ENCODE results near the gene ARFIP1.
"Not testable (repeated sequence)": the region's sequence is repeated elsewhere in the genome, so short reads cannot be mapped to it uniquely, and the experiment has no call there.

The ARFIP1 gene

DNA sequence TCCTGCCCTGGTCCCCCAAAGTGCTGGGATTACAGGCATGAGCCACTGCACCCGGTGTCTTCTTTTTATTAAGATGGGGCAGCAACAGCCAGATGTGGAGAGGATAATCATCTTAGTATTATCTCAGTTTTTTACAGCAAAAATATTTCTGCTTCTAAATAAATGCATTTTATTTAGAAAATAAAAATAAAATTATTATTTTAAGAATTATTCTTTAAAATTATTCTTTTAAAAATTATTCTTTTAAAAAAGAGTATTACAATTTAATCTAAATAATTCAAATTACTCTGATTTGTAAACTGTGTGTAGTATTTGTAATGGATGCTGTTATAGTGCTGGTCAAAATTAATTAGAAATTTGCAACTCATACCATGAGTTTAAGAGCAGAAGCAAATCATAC lies 67.6 kb downstream of the ARFIP1 start:
- DNase-seq (ENCODE audit: low spot score) = no peak

- no peak for DNase-seq (ENCODE audit: low spot score)
Observed at GRCh38 chr4:152848508-152848907, 68.8 kb downstream of the ARFIP1 start.

- no peak for DNase-seq (ENCODE audit: low spot score)
Observed at GRCh38 chr4:152849350-152849749, 69.6 kb downstream of the ARFIP1 start.

DNA sequence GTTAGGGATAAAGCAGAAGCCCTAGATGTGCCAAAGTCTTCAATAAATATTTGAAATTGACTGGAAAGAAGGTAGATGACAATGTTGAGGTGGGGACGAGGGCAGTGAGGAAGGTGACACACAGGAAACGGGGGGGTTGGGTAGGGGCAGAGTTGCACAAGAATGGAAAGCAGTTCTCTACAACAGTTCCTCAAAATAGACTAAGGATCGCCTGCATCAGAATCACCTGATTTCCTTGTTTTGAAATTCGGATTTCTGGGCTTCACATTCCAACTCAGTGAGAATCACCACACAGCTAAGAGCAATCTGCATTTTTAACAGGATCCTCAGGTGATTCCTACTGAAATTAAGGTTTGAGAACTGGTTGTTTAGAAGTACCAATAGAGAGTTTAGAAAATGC lies 70.6 kb downstream of the ARFIP1 start:
- no peak for DNase-seq (ENCODE audit: low spot score)

- no peak for DNase-seq (ENCODE audit: low spot score)
Observed at GRCh38 chr4:152851226-152851625, 71.5 kb downstream of the ARFIP1 start.

DNA sequence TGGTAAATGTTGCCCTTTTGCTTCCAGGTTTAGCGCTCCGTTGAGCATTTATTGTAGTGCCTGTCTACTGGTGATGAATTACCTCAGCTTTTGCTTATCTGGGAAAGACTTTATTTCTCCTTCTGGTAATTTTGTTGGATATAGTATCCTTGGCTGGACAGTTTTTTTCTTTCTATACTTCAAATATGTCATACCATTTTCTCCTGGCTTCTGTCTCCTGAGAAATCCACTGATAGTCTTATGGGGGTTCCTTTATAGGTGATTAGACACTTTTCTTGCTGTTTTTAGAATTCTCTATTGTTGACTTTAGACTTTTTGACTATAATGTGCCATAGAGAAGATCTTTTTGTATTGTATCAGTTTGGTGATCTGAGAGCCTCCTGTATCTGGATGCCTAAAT lies 73.5 kb downstream of the ARFIP1 start:
- no peak for DNase-seq (ENCODE audit: low spot score)

DNA sequence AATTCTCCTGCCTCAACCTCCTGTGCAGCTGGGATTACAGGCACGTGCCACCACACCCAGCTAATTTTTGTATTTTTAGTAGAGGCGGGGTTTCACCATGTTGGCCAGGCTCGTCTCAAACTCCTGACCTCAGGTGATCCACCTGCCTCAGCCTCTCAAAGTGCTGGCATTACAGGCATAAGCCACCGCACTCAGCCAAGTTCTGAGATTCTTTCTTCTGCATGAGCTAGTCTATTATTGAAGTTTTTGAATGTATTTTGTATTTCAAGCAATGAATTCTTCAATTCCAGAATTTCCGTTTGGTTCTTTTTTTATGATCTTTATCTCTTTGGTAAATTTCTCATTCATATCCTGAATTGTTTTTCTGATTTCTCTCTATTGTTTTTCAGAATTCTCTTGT lies 74.3 kb downstream of the ARFIP1 start:
- DNase-seq (ENCODE audit: low spot score) = not testable (repeated sequence)

DNA sequence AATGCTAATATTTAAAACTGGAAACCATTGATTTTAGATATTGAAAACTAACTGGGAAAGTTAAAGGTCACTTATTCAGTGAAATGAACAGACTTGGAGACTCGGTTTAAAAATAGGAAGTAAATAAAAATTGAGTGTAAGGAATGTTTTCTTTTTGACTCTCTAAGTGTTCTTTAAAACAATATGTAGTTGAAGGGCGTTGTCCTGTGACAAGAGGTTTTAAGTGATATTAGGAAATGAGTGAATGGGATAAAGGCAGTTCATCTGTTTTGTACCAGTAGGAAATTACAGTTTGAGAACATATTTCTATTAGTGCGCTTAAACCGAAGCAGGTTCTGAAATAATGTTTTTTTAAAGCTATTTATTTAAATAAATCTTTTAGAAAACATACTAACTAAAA lies 77.2 kb downstream of the ARFIP1 start:
- DNase-seq (ENCODE audit: low spot score) = no peak

- DNase-seq (ENCODE audit: low spot score) = no peak
Observed at GRCh38 chr4:152858934-152859333, 79.2 kb downstream of the ARFIP1 start.

GRCh38 chr4:152860046-152860445 lies 80.3 kb downstream of the ARFIP1 start:
- DNase-seq (ENCODE audit: low spot score) = no peak

GRCh38 chr4:152862608-152863007 lies 82.9 kb downstream of the ARFIP1 start:
- no peak for DNase-seq (ENCODE audit: low spot score)

DNA sequence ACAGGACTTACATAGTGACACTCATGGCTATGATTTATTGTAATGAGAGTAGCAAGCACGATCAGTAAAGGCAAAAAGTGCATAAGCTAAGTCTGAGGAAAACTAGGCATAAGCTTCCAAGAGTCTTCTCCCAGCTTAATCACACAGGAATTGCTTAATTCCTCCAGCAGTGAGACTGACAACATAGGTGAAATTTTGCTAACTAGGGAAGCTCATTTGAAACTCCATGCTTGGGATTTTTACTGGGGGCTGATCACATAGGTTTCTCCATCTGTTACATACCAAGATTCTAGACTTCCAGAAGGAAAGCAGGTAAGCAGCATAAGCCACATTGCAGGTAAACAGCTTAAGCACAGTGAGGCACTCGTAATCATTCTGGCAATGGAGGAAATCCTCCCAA lies 84.6 kb downstream of the ARFIP1 start:
- no peak for DNase-seq (ENCODE audit: low spot score)

- not testable (repeated sequence) for DNase-seq (ENCODE audit: low spot score)
Observed at GRCh38 chr4:152866432-152866993, 86.8 kb downstream of the ARFIP1 start.

DNA sequence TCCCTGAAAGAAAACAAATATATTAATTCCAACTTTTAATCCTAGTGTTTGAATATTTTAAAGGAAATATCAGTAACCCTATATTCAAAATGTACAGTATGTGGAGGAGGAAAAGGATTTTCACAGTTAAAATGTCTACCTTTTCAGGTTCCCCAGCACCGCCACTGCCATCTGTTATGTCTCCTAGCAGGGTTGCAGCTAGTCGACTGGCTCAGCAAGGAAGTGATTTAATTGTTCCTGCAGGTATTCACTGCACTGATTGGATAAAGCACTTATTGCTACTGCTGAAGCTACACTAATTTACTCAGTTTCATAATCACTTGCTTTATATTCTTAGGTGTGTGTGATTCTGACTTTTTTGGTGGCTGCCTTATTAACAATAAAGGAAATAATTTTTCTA lies 90.9 kb downstream of the ARFIP1 start:
- DNase-seq (ENCODE audit: low spot score) = no peak

DNA sequence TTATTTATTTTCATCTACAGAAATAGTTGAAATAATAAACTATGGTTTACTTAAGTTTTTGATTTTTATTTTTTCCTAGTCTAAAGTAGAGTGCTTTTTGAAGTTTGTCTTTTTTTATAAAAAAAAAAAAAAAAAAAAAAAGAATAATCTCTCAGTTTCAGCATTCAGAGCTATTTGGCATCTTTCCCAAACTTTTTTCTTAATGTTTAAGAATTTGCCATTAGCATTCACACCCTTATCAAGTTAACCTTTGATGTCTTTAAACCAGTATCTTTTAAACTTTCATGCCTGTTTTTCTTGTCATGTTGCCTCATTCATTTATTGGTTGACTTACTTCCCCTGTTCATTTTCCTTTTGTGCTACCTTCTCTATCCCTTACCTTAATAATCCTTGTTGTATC lies 95.5 kb downstream of the ARFIP1 start:
- no peak for DNase-seq (ENCODE audit: low spot score)

GRCh38 chr4:152877868-152878267 lies 98.1 kb downstream of the ARFIP1 start:
- DNase-seq (ENCODE audit: low spot score) = no peak

DNA sequence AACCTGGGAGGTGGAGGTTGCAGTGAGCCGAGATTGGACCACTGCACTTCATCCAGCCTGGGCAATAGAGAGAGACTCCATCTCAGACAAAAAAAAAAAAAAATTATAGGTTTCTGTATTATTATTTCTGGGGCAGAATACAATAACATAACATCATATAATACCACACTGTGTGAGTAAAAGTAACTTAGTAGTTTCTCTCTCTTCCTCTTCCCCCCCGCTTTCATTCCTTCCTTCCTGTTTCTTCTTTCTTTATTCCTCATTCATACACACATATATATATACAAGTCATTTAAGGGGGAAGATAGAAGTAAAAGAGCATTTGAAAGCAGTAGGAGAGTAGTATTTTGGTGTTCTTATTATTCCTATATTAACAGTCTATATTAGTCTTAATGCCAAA lies 100.5 kb downstream of the ARFIP1 start:
- DNase-seq (ENCODE audit: low spot score) = no peak

DNA sequence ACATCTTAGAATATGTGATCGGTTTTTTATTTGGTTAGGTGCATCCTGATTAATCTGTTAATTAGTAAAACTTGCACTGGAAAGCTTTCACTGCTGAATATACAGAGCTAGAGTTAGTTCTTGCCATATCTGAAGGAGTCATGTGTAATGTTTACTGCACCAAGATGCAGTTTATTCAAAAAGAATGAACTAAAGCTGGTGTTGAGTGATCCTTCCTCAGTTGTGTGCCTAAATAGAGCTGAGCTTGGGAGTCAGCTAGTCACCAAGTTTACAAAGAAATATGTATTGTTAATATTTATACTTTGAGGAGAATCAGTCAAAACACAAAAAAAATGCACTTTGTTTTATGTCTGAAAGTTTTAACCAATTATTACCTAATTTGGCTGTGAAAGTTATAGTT lies 102.2 kb downstream of the ARFIP1 start:
- DNase-seq (ENCODE audit: low spot score) = no peak

DNA sequence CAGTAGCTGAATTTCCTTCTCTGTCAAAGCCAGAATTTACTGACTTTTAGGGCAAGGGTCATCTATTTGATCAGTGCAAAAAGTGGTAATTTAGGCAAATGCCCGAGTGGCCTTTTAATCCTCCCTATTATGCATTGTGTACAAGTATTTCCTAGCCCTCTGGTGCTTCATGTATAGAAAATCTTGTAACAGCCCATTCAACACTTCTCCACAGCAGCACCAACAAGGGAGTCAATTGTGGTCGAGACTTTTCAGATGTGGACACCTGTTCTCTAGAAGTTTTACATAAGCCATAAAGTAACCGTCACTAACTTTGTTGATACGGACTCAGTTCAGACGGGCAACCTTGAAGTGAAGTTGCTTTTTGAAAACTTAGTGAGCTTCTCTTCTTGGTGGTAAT lies 105.4 kb downstream of the ARFIP1 start:
- no peak for DNase-seq (ENCODE audit: low spot score)

DNA sequence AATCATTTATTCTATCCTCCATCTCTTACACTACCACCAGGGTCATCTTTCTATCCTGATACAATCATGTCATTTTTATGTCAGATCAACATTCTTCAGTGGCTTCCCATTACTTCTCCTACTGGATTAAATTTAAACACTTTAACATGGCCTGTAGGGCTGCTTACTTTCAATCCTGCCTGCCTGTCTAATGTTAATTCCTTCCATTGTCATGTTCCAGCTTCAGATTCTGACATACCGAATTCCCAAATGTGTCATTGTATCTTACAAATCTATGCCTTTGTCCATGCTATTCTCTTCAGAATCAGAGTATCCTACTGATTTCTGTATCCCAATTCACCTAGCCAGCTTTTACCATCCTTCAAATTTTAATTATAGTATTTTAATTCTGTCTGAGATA lies 106.4 kb downstream of the ARFIP1 start:
- DNase-seq (ENCODE audit: low spot score) = no peak

GRCh38 chr4:152887981-152888380 lies 108.2 kb downstream of the ARFIP1 start:
- no peak for DNase-seq (ENCODE audit: low spot score)

- DNase-seq (ENCODE audit: low spot score) = no peak
Observed at GRCh38 chr4:152892974-152893373, 113.2 kb downstream of the ARFIP1 start.

GRCh38 chr4:152894673-152895072 lies 114.9 kb downstream of the ARFIP1 start:
- DNase-seq (ENCODE audit: low spot score) = no peak

GRCh38 chr4:152896811-152897210 lies 117.1 kb downstream of the ARFIP1 start:
- no peak for DNase-seq (ENCODE audit: low spot score)

- not testable (repeated sequence) for DNase-seq (ENCODE audit: low spot score)
Observed at GRCh38 chr4:152898133-152898532, 118.4 kb downstream of the ARFIP1 start.
